Nucleus accumbens (tissue), 56 donors: ENCODE data around the gene CYP3A5.
"Not testable (repeated sequence)": the region's sequence is repeated elsewhere in the genome, so short reads cannot be mapped to it uniquely, and the experiment has no call there.

ENCODE experiments used
- DNase-seq, 56 donors: peaks; one replicate each; lab custom pipeline; 2025; lab: John Stamatoyannopoulos, UW

Gene CYP3A5

GRCh38 chr7:99685871-99686608, 6.2 kb upstream of the CYP3A5 start:
- DNase-seq: not testable (repeated sequence)

GRCh38 chr7:99685129-99685758, 5.4 kb upstream of the CYP3A5 start:
- DNase-seq: no peak

DNA sequence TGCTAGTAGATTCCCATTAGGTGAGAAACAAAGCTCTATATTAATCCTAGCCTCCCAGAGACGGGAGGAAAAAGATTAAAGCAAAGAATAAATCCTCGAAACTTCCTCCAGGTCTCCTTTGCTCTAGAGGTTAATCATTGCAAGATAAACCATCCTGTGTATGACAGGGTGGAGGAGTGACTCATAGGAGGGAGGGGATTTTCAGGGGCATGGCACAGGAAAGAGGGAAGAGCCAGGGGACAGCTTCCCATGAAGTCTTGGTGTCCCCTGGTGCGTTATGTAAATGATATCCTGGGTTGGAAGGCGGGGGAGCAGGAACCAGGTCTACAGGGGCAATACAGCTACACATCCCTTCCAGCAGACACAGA, 780 bp downstream of the CYP3A5 start:
- no peak for DNase-seq

GRCh38 chr7:99677648-99678045, 2.1 kb downstream of the CYP3A5 start:
- DNase-seq: no peak

GRCh38 chr7:99677013-99677647, 2.7 kb downstream of the CYP3A5 start:
- DNase-seq: no peak

- DNase-seq: no peak
These were observed 4.6 kb downstream of the CYP3A5 start for GRCh38 chr7:99674995-99675742.

- DNase-seq: no peak
These were observed 7.2 kb downstream of the CYP3A5 start for GRCh38 chr7:99672573-99672972.

GRCh38 chr7:99669782-99670181, 10.0 kb downstream of the CYP3A5 start:
- DNase-seq: no peak

- DNase-seq: no peak
These were observed 11.3 kb downstream of the CYP3A5 start for GRCh38 chr7:99668541-99668940.

- no peak for DNase-seq
These were observed 12.6 kb downstream of the CYP3A5 start for GRCh38 chr7:99667179-99667578.

DNA sequence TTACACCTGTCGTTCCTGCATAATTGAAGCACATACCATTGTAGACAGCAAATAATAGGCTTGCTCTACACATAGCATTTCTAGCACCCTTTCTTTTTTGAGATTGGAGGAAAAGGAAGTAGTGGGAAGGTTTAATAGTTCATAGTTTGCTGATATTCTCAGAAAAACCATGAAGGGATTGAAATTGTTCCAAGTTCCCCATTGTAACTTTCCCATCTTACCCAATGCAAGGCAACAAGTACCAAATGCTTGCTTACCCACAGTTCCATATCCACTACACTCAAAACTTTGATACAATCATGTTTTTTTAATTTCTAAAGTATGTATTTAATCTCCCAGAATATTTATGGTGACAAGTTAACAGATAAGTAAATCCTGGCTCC, 13.8 kb downstream of the CYP3A5 start:
- DNase-seq: no peak

DNA sequence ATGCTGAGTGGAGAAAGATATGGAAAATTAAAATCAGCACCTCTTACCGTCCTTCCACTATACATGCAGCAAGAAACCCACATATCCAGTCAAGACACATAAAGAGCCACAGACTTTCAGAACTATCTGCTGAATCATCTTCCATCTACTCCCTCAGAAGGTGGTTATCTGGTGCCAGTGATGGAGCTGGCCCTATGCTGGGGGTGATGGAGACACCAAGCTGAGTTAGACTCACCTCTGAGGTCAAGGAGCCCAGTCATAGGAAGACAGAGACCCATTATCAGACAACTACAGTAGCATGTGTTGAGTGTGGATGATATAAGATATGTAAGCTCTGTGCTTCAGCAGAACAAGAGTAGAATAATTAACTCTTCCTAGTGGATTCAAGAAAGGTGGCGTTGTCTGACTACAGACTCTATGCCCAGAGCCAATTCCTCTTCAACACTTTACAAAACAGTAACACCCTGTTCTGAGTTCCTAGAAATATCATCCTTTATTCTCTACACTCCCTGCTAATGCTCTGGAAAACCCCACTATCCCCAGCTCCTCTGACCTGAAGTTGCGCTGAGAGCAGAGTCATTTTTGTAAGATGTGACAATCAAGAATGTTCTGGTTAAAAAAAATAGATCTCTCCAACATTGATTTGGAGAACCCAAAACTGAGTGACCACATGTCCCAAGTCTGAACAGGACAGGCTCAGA, 14.3 kb downstream of the CYP3A5 start:
- no peak for DNase-seq

GRCh38 chr7:99657879-99658278, 21.9 kb downstream of the CYP3A5 start:
- not testable (repeated sequence) for DNase-seq

DNA sequence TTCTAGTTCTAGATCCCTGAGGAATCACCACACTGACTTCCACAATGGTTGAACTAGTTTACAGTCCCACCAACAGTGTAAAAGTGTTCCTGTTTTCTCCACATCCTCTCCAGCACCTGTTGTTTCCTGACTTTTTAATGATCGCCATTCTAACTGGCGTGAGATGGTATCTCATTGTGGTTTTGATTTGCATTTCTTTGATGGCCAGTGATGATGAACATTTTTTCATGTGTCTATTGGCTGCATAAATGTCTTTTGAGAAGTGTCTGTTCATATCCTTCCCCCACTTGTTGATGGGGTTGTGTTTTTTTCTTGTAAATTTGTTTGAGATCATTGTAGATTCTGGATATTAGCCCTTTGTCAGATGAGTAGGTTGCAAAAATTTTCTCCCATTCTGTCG, 25.2 kb downstream of the CYP3A5 start:
- DNase-seq: not testable (repeated sequence)

- DNase-seq: no peak
These were observed 26.0 kb downstream of the CYP3A5 start for GRCh38 chr7:99653754-99654153.

DNA sequence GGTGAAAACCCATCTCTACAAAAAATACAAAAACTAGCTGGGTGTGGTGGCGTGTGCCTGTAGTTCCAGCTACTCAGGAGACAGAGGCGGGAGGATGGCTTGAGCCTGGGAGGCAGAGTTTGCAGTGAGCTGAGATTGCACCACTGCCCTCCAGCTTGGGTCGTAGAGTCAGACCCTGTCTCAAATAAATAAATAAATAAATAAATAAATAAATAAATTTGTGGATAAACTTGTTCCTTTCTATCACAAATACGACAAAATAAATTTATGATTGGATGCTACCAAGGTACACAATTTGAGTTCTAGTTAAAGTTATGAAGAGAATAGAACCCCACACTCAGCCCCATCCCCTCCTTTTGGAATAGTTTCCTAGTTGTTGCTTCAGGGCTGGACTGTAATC, 26.5 kb downstream of the CYP3A5 start:
- not testable (repeated sequence) for DNase-seq

GRCh38 chr7:99652671-99653070, 27.1 kb downstream of the CYP3A5 start:
- DNase-seq: no peak

GRCh38 chr7:99651290-99651689, 28.5 kb downstream of the CYP3A5 start:
- no peak for DNase-seq

GRCh38 chr7:99648843-99649242, 31.0 kb downstream of the CYP3A5 start:
- peak in 17 of 56 donors; percentile 3 to 62 (median 15) for DNase-seq

- no peak for DNase-seq
These were observed 34.2 kb downstream of the CYP3A5 start for GRCh38 chr7:99645590-99645989.

DNA sequence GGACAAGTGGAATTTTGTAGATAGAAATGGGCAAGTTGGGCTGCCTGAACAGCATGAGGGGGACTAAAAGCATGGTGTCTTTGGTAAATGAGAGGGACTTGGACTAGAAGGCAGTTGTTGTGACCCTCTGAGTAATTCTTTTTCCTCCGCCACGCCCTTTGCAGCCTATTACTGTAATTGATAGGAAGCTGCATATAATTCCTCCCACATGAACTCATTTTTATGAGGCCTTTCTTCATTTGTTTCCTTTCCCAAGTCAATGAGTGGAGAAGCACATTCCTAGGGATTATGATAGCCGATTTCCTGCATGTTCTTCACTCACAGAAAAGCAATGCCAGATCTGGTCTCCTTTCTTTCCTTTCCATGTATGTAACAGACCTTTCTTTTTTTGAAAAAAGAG, 35.4 kb downstream of the CYP3A5 start:
- no peak for DNase-seq
